GM19240 (cell line): Measurements from ENCODE around the gene CD47.

Experiments used
- DNase-seq: peaks from one replicate; pipeline ENCODE4 v3.0.0; 2011; ENCODE audit warnings: low spot score; ENCODE audit not compliant: insufficient read length

The CD47 gene

DNA sequence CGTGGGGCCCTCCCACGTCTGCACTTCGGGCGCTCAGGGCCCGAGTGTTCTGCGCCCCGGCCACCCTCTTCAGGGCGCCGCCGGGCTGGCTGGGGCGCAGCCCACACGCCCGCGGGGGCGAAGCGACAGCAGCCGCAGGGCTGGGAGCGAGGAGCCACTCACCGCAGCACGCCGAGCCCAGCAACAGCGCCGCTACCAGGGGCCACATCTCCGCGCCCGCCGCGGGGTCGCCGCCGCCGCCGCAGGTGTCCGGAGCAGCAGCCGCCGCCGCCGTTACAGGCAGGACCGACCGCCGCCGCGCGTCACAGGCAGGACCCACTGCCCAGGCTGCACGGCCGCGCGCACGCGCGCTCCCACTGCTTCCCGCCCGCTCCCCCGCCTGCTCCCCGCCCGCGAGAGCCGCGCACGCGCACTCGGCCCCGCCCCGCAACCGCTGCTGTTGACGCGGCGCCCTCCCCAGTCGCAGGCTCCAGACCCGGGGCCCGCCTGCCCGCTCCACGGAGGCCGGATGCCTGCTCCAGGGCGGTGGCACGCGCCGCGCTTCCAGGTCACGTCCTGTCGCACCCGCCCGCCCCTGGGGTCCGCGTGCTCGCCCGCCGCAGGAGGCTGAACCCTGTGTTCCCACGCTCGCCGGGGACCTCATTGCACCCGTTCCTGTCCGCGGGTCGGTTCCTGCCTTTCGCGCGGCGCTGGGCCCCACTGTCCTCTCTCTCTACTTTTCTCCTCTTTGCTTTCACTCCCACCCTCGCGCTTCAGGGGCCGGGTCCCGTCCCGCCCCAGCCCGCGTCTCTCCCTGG lies at the start of gene CD47:
Gene CD47, minus strand, starts transcription at position 331 of the 797 bp plus-strand sequence. Its CDS starts 123 bp downstream, at position 208.
- peak; percentile 66 for DNase-seq

DNA sequence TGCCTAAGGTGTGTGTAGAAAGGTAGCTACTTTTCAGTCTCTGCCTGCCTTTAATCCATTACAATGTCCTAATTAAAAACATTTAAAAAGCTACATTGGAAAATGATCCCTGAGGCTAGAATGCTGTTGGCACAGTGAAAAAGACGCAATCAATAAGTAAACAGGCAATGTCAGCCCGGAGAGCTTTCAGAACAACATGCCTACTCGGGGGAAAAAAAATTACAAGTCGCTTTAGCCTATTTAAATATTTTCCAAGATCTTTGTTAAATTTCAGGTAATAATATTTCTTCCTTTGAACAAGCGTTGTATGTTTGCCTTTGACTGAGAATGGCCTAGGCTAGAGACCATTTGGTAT lies 46.6 kb upstream of the CD47 start:
- no peak for DNase-seq

DNA sequence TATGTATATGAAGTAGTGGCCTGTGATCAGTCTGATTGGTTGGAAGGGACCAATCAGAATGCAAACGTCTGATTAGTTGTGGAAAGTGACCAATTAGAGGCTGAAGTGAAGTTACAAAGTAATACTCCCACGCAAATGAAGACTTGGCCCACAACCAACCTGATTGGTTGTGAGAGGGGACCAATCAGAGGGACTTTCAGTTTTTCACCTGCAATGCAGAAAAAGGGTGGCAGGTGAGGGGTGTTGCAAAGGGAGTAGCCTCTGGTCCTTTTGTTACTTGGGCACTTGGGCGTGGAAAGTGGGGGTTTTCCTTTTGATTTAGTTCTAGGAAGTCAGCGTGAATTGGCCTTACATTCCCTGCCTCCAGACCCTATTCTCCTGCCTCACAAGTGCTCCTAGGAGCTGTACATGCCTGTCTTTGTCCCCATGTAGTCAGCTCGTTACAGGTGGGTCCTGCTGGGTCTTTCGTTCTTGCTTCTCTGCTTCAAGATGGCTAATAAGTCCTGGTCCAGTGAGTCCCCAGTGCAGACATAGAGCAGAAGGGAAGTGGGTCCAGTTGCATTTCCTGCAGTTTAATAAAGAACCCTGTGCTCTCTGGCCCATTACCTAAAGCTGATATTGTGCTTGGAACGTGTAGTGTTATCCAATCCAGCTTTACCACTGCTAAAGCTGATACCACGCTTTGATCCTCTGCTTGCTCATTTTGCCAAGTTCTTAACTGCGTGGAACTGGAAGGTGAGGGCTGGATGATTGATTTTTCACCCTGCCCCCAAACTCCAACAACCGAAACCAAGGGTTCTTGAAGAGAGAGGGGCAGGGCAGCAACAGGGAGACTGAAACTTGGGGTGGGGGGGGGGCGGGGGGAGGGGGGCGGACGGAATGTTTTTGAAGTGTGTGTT lies 46.0 kb upstream of the CD47 start:
- DNase-seq, result no peak

DNA sequence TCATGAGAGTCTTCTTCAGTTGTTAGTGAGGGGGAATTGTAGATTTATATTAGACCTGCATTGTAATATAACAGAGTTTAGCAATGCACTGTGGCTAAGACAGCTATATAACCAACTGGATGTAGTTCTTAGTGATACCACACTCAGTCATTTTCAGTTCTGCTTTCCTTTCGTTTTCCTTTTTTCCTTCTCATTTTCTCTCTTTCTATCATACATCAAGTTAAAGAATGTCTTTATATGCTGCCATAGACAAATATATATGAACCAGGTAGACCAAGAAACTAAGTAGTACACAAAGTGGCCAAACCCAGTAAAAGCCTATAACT lies 43.7 kb upstream of the CD47 start:
- DNase-seq, result no peak

DNA sequence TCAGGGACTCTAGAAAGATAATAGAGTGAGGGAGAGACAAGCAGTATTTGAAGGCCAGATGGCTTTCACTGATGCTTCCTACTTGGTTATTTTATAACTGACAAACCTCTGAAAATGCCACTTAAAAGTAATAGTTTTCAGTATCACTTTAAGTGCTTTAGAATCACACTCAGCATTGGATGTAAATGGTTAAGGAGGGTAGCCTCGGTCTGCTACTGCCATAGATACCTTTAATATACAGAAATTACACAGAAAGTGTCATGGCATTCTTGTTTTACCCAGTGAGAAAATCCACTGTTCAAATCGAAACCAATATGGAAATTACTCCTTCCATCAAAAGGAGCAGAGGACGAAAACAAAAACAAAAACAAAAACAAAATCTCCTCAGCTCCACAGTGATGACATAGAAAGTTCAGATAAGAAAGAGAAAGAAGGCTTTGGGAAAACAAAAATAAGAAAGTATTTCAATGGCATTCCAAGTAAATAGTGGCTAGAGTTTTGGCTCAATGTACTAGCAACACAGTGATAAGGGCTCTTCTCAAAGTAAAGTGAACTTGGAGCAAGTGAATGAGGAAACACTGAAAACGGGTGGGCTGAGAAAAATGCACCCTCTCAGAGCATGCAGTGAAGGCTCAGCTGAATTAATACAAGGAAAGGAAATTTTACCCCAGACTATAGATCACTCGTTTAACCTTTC lies 43.2 kb upstream of the CD47 start:
- no peak for DNase-seq

DNA sequence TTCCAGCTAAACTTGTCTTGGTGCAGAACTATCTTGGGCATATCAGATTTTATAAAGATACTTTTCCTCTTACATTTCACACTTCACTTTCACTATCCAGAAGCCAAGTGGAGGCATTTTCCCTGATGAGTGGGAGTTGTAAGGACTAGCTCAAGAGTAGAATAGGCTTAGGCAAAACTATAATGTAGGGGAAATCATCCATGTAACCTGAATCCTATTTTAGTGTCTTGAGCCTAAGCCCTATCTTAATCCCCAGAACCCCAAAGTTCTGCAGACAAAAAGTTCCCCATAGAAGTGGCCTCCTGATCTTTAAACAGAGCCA lies 42.2 kb upstream of the CD47 start:
- DNase-seq, result no peak

DNA sequence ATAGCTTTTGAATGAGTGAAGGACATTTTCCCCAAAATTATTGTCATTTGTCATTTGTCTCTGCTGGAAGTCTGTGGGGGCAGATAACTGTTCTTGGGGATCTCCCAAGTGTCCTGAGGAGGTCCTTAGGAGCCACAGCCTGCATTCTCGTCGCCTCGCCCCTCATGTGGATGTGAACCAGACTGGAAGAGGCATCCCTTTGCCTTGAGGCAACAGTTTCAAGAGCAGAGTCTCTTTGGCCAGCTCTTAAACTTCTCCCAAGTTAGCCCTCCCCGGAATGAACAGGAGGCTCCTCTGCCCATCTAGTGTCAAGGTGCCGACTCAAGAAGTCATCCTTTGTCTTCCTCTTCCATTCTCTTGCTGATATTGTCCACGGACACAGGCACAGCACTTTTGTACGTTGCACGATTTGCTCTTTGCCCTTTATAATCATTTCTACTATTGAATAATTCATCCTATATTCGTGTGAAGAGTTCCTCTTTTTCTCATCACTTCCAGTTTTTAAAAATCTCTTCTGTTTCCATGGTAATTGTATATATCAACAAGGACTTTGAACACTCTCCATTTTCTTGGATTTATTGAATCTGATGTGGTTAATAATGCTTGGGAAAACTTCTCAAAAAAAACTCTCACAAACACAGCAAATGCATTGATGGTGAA lies 40.8 kb upstream of the CD47 start:
- DNase-seq, result no peak

DNA sequence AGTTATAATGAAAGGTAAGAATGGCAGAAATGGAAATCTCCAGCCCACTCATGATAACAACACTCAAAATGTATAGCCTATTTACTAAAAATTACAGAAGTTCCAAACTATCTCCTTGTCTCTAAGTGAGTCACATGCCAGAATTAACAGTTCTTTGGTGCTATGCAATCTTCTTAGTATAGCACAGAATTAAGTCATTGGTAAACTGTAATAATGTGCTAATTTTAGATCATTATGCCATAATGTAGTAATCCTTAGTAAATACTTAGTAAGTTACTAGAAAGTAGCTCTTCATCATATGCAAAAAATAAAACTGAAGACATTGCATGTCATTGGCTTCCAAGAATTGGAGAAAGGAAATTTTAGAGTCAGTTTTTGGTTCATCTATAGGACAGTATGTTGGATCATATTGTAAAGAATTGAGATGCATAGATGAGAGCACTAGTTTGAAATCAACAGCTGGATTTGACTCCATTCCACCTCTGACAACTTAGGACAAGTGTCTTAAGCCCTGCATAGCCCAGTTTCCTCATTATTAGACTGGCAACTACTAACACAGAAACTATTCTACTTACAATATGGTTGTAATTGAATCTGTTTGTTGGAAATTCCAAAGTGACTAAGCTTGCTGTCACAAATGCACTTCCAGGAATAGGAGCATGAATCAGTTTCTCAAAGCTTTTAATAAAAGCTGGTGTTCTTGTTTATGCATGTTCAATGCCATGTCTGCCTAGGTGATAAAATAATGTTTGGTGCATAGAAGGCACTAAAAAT lies 40.1 kb upstream of the CD47 start:
- no peak for DNase-seq

DNA sequence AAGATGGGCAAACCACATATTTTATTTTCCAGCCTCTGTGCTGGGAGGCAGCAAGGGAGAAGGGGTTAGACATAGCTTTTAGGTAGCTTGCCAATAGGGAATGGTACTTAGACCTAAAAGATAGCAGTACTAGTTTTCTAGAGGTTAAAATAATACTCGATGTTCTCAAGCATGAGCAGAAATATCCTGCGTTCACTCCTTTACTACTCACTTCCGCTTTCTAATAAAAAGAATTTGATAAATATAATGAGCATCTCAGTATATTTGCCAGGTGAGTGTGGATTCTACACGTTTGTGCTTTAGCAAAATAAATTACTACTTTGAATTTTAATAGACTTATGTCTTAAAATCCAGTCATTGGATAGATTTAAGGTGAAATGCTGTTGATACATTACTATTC lies 39.4 kb upstream of the CD47 start:
- DNase-seq, result no peak

DNA sequence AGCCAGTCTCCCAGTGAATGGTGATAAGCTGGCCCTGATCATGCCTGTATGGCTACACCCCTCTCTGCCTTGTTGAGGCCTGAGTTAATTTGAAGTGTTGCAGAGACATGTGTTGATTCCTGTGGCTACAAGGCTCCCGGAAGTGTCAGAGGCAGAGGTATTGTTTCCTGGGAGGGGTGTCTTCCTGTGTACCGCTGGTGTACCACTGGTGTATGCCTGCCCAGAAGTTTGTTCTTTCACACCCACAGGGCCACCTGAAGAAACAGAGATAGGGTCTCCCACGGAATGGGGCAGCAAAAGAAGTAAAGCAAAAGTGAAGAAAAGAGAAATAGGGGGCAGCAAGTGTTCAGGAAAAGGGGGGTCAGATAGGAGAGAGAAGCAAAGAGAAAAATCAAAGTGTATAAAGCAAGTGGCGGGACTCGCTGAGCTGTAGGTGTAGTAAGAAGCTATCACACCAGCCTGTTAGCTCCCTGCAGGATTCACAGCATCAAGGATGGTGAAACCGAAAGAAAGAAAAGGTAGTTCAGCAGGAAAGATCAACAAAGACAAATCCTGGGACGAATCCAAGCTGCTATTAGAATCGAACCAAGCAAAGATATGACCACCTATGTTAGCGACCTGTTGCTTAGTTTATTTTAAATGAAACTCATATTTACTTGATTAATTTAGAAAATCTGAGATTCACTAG lies 36.6 kb upstream of the CD47 start:
- no peak for DNase-seq

DNA sequence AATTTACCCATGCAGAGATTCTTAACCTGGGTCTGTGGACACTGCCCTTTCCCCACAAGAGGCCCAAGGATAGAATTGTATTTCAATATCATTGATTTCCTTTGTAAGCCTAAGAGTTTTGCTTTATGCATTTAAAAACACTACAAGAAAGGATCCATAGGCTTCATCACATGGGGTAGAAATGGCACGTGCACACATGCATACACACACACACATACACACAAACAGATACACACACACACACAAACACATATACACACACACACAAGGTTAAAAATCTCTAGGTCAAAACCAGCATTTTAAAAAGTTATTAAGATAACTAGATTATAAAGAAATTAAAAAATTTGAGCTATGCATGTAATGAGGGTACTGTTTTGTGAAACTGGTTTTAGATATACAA lies 35.5 kb upstream of the CD47 start:
- DNase-seq, result no peak

DNA sequence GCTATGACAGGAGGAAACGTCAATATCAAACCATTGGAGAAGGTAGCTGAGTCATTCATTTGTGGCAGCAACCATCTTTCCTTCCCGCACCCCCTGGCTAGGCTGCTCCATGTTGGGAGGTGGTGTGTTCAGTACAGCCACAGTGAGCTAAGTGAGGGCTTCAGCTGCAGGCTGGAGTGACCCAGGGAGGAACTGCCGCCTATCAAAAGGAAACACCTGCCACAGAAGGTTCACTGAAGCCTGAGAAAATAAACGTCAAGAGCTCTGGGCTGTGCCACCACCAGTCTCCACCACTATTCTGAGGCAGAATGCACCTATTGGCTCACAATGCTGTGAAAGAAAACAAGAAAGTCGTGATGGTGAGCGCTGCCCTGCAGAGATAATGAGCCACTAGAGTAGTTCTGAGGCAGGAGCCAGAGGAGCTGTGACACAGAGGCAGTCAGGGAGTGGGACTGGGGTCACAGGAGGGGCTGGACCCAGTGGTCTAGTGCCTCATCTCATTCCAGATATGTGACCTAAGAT lies 34.8 kb upstream of the CD47 start:
- no peak for DNase-seq

DNA sequence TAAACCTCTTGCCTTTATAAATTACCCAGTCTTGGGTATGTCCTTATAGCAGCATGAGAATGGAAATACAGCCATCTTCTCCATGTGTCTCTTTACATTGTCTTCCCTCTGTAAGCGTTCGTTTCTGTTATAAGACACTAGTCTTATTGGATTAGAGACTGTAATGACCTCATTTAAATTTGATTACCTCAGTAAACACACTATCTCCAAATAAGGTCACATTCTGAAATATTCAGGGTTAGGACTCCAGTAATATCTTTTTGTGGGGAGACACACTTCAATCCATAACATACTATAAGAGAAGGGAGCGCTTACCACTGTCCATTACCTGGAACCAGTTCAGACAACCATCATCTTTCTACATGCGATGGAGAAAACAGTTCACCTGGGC lies 34.3 kb upstream of the CD47 start:
- no peak for DNase-seq

DNA sequence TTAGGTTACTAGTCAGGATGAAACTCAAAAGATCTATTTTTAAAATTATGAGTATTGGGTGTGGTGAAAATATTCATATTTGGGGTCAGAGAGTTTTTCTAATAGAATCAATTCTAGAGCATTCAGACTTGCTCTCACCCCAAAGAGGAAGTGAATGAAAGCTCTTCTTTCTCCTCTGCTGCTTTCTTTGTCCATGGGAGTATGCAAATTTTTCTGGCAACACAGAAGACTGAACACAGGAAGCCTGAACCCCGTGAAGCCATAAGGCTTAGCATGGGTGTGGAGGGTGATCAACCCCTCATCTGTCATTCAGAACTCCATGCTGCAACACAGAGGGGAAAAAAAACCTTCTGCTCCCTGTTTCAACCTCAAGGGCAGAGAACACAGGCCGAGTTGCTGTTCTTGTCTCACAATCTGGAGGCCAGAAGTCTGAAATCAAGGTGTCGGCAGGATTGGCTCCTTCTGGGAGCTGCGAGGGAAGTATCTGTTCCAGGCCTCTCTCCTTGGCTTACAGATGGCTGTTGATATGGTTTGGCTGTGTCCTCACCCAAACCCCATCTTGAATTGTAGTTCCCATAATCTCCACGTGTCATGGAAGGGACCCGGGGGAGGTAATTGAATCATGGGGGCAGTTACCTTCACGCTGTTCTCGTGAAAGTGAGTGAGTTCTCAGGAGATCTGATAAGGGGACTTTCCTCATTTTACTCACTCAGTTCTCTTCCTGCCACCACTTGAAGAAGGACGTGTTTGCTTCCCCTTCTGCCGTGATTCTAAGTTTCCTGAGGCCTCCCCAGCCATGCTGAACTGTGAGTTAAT lies 33.7 kb upstream of the CD47 start:
- DNase-seq, result peak; percentile 45

DNA sequence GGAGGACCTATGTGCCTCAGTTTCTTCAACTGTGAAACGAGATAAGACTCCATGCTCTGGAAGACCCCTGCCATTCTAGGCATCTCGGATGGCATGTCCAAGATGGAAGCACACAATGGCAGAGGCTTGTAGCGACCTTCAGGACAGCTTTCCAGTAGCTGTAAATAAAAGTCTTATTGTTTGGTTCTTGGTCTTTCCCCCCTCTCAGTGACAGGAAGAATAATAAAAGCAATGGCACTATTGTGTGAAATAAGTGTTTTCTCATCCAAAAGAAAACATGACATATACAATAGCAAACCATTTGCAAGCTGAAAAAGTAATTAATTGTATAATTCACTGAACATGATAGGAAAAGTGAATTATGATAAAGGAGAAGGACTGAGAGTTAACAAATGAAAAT lies 32.5 kb upstream of the CD47 start:
- no peak for DNase-seq

DNA sequence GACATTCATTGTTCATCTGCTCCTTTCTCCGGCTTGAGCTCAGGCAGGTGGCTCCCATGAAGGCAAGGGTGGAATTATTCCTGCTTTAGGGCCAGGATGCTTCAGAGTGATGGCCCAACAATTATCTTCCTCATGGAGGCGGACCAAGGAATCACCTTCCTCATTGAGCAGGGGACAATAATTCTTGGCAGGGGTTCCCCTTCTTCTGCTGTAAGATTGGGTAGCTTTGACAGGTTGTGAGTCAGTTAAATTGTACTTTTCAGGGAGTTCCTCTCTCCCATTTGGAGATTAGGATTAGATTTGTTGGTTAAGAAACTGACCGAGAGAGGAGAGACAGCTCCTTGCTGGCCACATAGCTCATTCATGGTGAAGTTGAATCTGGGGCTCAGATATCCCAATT lies 31.4 kb upstream of the CD47 start:
- no peak for DNase-seq

DNA sequence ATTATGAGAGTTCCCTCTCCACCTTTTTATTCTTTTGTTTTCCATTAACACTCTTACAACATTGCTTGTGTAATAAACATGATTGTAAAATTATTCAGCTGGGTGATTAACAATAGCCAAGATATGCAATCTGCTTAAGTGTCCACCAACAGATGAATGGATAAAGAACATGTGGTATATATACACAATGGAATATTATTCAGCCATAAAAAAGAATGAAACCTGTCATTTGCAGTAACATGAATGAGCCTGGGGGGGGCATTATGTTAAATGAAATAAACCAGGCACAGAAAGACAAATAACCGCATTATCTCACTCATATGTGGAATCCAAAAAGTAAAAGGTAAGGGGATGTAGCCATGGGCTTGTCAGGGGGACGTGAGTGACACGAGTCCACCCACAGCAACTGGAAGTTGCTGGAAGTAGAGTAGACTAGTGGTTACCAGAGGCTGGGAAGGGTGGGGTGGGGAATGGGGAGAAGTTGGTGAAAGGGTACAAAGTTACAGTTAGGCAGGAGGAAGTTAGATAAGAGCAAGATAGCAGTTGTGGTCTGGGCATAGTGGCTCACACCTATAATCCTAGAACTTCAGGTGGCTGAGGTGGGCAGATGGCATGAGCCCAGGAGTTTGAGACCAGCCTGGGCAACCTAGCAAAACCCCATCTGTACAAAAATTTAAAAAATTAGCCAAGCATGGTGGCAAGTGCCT lies 28.7 kb upstream of the CD47 start:
- no peak for DNase-seq

DNA sequence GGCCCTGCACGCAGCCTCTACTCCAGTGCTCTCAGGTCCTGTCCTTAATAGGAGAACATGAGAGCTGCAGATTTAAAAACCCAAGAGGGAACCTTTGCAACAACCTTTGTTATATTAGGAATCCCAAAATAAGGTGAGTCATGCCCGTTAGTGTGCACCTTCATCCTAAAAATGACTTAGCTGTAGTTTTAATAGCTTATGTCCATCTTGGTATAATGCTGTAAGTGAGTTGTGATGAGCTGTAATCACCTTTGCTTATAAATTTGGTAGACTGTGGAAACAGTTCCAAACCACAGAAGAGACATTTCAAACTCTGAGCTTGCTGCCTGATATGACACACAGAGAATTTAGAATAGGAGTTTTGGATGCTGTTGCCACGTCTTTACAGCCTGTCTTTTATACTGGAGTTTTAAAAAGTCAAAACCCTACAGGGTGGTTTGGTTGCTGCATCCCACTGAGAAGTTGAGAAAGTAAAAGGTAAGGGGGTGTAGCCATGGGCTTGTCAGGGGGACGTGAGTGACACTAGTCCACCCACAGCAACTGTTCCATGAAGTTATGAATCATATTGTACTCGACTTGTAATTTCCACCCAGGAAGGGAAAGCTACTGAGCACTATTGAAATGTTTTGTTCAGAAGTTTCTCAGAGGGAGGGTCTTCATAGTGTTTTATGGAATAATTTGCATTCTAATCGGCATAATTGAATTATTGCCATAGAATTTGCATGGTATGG lies 27.4 kb upstream of the CD47 start:
- DNase-seq, result no peak
